ENCODE results near the gene ARNT2. TPM values are rescaled to one million over a fixed set of nuclear protein-coding genes. Genes with fewer than 3 reads are reported as not detected.
"Not testable (repeated sequence)": the region's sequence is repeated elsewhere in the genome, so short reads cannot be mapped to it uniquely, and the experiment has no call there.

The ARNT2 gene
- polyA plus RNA-seq, 1 of the 3 experiments (the other 2 are of a cell fraction): 17.0 TPM

DNA sequence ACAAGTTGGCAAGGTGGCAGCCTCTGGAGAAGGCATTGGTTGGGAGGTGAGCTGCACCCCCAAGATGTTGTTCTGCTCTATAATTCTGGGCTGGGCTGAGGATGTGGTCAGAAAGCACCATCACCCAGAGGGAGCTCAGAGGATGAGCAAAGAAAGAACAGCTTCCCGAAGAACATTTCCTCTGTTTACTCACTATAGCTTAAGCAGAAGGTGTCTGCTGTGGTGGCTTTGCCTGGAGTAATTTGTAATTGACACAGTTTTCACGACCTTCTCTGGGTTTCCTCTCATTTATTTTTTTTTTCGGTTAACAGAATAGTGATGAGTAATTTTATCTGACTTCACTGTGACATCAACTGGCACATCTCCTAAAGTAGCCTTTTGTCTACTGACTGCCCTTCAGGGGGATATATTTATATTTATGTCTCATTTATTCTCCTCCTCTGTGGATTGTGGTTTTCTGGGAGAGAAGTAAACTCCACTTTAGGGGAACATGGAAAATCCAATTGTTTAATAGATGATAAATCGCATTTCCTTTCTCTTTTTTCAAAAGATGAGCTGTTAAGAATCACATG is 241.4 kb downstream of the ARNT2 start:
- Histone ChIP-seq H3K27ac (ENCODE audit: low read depth in 2 of 2, low read length in 1 of 2) (no peak overlapping the region), H3K27me3 (ENCODE audit: insufficient read depth) (no peaks in the 10 kb centered on the region), H3K9ac (no peak overlapping the region), H3K9me2 (no peaks in the 10 kb centered on the region), H4K20me1 (ENCODE audit: insufficient read depth) (no peaks in the 10 kb centered on the region), H3K36me3 (replicated peaks in 1 of 2; ENCODE audit: control insufficient read depth in 1 of 2, insufficient read depth in 2 of 2, low read length in 1 of 2) (no peaks in the 10 kb centered on the region), H3K9me3 (no peaks in the 10 kb centered on the region), H3K4me1 (ENCODE audit: control insufficient read depth in 1 of 2, insufficient read depth in 2 of 2, low read depth in 1 of 2, low read length in 1 of 2) (no peaks in the 10 kb centered on the region), H3F3A (replicated peaks; ENCODE audit: insufficient read depth) (no peaks in the 10 kb centered on the region), H2AFZ (ENCODE audit: low read depth) (no peak overlapping the region), H3K4me3 (ENCODE audit: low read depth in 2 of 2, low read length in 1 of 2) (no peak overlapping the region), H3K79me2 (ENCODE audit: insufficient read depth) (no peaks in the 10 kb centered on the region), H3K4me2 (no peak overlapping the region)
- no peak for DNase-seq
- TF ChIP-seq, protein P1, sequence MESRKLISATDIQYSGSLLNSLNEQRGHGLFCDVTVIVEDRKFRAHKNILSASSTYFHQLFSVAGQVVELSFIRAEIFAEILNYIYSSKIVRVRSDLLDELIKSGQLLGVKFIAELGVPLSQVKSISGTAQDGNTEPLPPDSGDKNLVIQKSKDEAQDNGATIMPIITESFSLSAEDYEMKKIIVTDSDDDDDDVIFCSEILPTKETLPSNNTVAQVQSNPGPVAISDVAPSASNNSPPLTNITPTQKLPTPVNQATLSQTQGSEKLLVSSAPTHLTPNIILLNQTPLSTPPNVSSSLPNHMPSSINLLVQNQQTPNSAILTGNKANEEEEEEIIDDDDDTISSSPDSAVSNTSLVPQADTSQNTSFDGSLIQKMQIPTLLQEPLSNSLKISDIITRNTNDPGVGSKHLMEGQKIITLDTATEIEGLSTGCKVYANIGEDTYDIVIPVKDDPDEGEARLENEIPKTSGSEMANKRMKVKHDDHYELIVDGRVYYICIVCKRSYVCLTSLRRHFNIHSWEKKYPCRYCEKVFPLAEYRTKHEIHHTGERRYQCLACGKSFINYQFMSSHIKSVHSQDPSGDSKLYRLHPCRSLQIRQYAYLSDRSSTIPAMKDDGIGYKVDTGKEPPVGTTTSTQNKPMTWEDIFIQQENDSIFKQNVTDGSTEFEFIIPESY (IDR thresholded peaks at IDR 0.05; ENCODE audit: borderline replicate concordance, low read depth): no peak
- TF ChIP-seq, protein P2, sequence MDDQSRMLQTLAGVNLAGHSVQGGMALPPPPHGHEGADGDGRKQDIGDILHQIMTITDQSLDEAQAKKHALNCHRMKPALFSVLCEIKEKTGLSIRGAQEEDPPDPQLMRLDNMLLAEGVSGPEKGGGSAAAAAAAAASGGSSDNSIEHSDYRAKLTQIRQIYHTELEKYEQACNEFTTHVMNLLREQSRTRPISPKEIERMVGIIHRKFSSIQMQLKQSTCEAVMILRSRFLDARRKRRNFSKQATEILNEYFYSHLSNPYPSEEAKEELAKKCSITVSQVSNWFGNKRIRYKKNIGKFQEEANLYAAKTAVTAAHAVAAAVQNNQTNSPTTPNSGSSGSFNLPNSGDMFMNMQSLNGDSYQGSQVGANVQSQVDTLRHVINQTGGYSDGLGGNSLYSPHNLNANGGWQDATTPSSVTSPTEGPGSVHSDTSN (IDR thresholded peaks at IDR 0.05): 0 out of 2 replicates have a peak, but pooled peaks have one; percentile 10
- ChIA-PET CTCF (no interaction called here), POLR2A (no interaction called here)
- WGBS (ENCODE audit: low lambda C conversion rate): 39% methylated on average over 4 of the region's 4 CpGs

- H3K36me3 ChIP-seq (replicated peaks in 1 of 2; ENCODE audit: control insufficient read depth in 1 of 2, insufficient read depth in 2 of 2, low read length in 1 of 2); H3K79me2 ChIP-seq (ENCODE audit: insufficient read depth); H3K4me3 ChIP-seq (ENCODE audit: low read depth in 2 of 2, low read length in 1 of 2); POLR2A ChIA-PET; H4K20me1 ChIP-seq (ENCODE audit: insufficient read depth); CTCF ChIA-PET; H3K4me2 ChIP-seq; DNase-seq; H3F3A ChIP-seq (replicated peaks; ENCODE audit: insufficient read depth); H2AFZ ChIP-seq (ENCODE audit: low read depth); H3K9me2 ChIP-seq; H3K27me3 ChIP-seq (ENCODE audit: insufficient read depth); H3K4me1 ChIP-seq (ENCODE audit: control insufficient read depth in 1 of 2, insufficient read depth in 2 of 2, low read depth in 1 of 2, low read length in 1 of 2); H3K9ac ChIP-seq; H3K27ac ChIP-seq (ENCODE audit: low read depth in 2 of 2, low read length in 1 of 2); H3K9me3 ChIP-seq: not testable (repeated sequence)
- WGBS (ENCODE audit: low lambda C conversion rate): 95% methylated on average over 12 of the region's 30 CpGs
Measured at GRCh38 chr15:80647424-80647823, 243.2 kb downstream of the ARNT2 start.

Other genes with a start within 250 kb of the ARNT2 start
- not detected in 2 replicates for gene CTXND1, start 152.2 kb upstream of the ARNT2 start, polyA plus RNA-seq (2012; rRNA removed)